SK-N-SH (cell line): Measurements from ENCODE around the gene PLET1. TPM values are rescaled to one million over a fixed set of nuclear protein-coding genes. Genes with fewer than 3 reads are reported as not detected.

Source experiments
- CTCF ChIA-PET: fragments of 300-600, 350-600 bp; formaldehyde crosslinking; extraction: SDS; loops from one replicate; lab custom pipeline; 2021; lab: Yijun Ruan, JAX
- POLR2A ChIA-PET: fragments of 350-600 bp; sonication (Branson Sonifier 250); formaldehyde crosslinking; extraction: SDS; loops from one replicate; lab custom pipeline; 2020; ENCODE audit warnings: antibody characterized with exemption, inconsistent platforms; lab: Yijun Ruan, JAX
- DNase-seq: peaks from one replicate; pipeline ENCODE4 v3.0.0; 2012
- H2AFZ ChIP-seq: fragments of 200-600 bp; sonication (generic); 2 replicates; pipeline ENCODE4 v1.8.1; 2016; ENCODE audit warnings: antibody characterized with exemption, mild to moderate bottlenecking, low read depth
- H3F3A ChIP-seq: fragments of 200-600 bp; sonication (generic); replicated peaks from 2 replicates; pipeline ENCODE3; 2016; ENCODE audit warnings: antibody characterized with exemption, mild to moderate bottlenecking; ENCODE audit not compliant: insufficient read depth
- H3K27ac ChIP-seq, 2 experiments: fragments of 200-500 bp in 1 of 2; fragments of 200-600 bp in 1 of 2; sonication (Bioruptor generic) in 1 of 2; sonication (generic), shearing (Covaris generic) in 1 of 2; 2 replicates each; pipeline versions ENCODE4 v1.5.1 to v1.6.1; 2014 to 2016; ENCODE audit warnings: low read depth in 2 of 2, inconsistent platforms in 1 of 2, low read length in 1 of 2, mild to moderate bottlenecking in 1 of 2, mixed read lengths in 1 of 2
- H3K27me3 ChIP-seq: fragments of 200-600 bp; sonication (generic), shearing (Covaris generic); 2 replicates; pipeline ENCODE4 v1.6.1; 2016; ENCODE audit warnings: mixed run types; ENCODE audit not compliant: insufficient read depth
- H3K36me3 ChIP-seq, 2 experiments: fragments of 200-500 bp in 1 of 2; fragments of 200-600 bp in 1 of 2; sonication (Bioruptor generic) in 1 of 2; sonication (generic) in 1 of 2; replicated peaks in 1 of 2; 2 replicates each; pipeline versions ENCODE3 to v1.5.1; 2014 to 2016; ENCODE audit warnings: low read length in 1 of 2, mild to moderate bottlenecking in 1 of 2; ENCODE audit not compliant: insufficient read depth in 2 of 2, control insufficient read depth in 1 of 2
- H3K4me1 ChIP-seq, 2 experiments: fragments of 200-500 bp in 1 of 2; fragments of 200-600 bp in 1 of 2; sonication (Bioruptor generic) in 1 of 2; sonication (generic), shearing (Covaris generic) in 1 of 2; 2 replicates each; pipeline versions ENCODE4 v1.5.1 to v1.6.1; 2014 to 2016; ENCODE audit warnings: low read depth in 1 of 2, low read length in 1 of 2, mixed run types in 1 of 2; ENCODE audit not compliant: insufficient read depth in 2 of 2, control insufficient read depth in 1 of 2
- H3K4me2 ChIP-seq: fragments of 200-600 bp; sonication (generic), shearing (Covaris generic); 2 replicates; pipeline ENCODE4 v1.6.1; 2017; ENCODE audit warnings: mixed run types
- H3K4me3 ChIP-seq, 2 experiments: fragments of 200-500 bp in 1 of 2; fragments of 200-600 bp in 1 of 2; sonication (Bioruptor generic) in 1 of 2; sonication (generic), shearing (Covaris generic) in 1 of 2; 2 replicates each; pipeline versions ENCODE4 v1.5.1 to v1.8.1; 2014 to 2016; ENCODE audit warnings: low read depth in 2 of 2, inconsistent platforms in 1 of 2, low read length in 1 of 2, mild to moderate bottlenecking in 1 of 2, mixed read lengths in 1 of 2, moderate library complexity in 1 of 2
- H3K79me2 ChIP-seq: fragments of 200-600 bp; sonication (generic); 2 replicates; pipeline ENCODE4 v1.8.1; 2017; ENCODE audit warnings: mild to moderate bottlenecking; ENCODE audit not compliant: insufficient read depth
- H3K9ac ChIP-seq: fragments of 200-600 bp; sonication (generic); 2 replicates; pipeline ENCODE4 v1.6.1; 2017; ENCODE audit warnings: mixed run types
- H3K9me2 ChIP-seq: fragments of 200-600 bp; sonication (generic); 2 replicates; pipeline ENCODE4 v1.6.1; 2017; ENCODE audit warnings: mixed run types
- H3K9me3 ChIP-seq: fragments of 200-600 bp; sonication (generic); 2 replicates; pipeline ENCODE4 v1.6.1; 2017; ENCODE audit warnings: mixed run types, mild to moderate bottlenecking, moderate library complexity
- H4K20me1 ChIP-seq: fragments of 200-600 bp; sonication (generic); 2 replicates; pipeline ENCODE4 v1.6.1; 2017; ENCODE audit warnings: mild to moderate bottlenecking, mixed run types; ENCODE audit not compliant: insufficient read depth
- EP300 ChIP-seq, 2 experiments: IDR thresholded peaks; 2 replicates each; pipeline versions ENCODE4 v1.4.0 to v1.6.1; 2012; ENCODE audit warnings: borderline replicate concordance in 1 of 2, low read depth in 1 of 2, low read length in 1 of 2
- FOXJ3 ChIP-seq: sonication (generic); formaldehyde crosslinking; IDR thresholded peaks from 2 replicates; pipeline ENCODE4 v1.5.1; 2020; ENCODE audit warnings: mild to moderate bottlenecking, missing genetic modification reagents
- GATA2 ChIP-seq: sonication (generic); formaldehyde crosslinking; IDR thresholded peaks from 2 replicates; pipeline ENCODE4 v1.5.0; 2020; ENCODE audit warnings: mild to moderate bottlenecking, missing genetic modification reagents
- IRF3 ChIP-seq: fragments of 150-350 bp; IDR thresholded peaks from 2 replicates; pipeline ENCODE4 v1.6.1; 2016; ENCODE audit warnings: mild to moderate bottlenecking, low read depth, low read length
- MAX ChIP-seq: IDR thresholded peaks from 2 replicates; pipeline ENCODE4 v1.4.0; 2012; ENCODE audit warnings: low read depth
- MEF2A ChIP-seq: IDR thresholded peaks from 2 replicates; pipeline ENCODE4 v1.4.0; 2012; ENCODE audit warnings: low read depth, borderline replicate concordance
- NFIC ChIP-seq: IDR thresholded peaks from 2 replicates; pipeline ENCODE4 v1.4.0; 2012; ENCODE audit warnings: borderline replicate concordance
- NRF1 ChIP-seq: IDR thresholded peaks from 2 replicates; pipeline ENCODE4 v1.6.1; 2012; ENCODE audit warnings: low read depth, mild to moderate bottlenecking, low read length
- RAD21 ChIP-seq: IDR thresholded peaks from 2 replicates; pipeline ENCODE4 v1.6.1; 2012; ENCODE audit warnings: mild to moderate bottlenecking, low read length
- RCOR1 ChIP-seq: fragments of 150-350 bp; IDR thresholded peaks from 2 replicates; pipeline ENCODE4 v1.6.1; 2017; ENCODE audit warnings: antibody characterized with exemption, low read length
- RFX5 ChIP-seq: IDR thresholded peaks from 2 replicates; pipeline ENCODE4 v1.6.1; 2012; ENCODE audit warnings: mild to moderate bottlenecking, improper control_type of control experiment, low read length
- SIN3A ChIP-seq: IDR thresholded peaks from 2 replicates; pipeline ENCODE4 v1.6.1; 2012; ENCODE audit warnings: low read depth, mild to moderate bottlenecking, low read length, moderate library complexity, borderline replicate concordance
- SMC3 ChIP-seq: IDR thresholded peaks from 2 replicates; pipeline ENCODE4 v1.6.1; 2012; ENCODE audit warnings: low read depth, low read length, improper control_type of control experiment
- TAF1 ChIP-seq: IDR thresholded peaks from 2 replicates; pipeline ENCODE4 v1.6.1; 2012; ENCODE audit warnings: low read depth, mild to moderate bottlenecking, low read length, moderate library complexity, borderline replicate concordance
- TCF12 ChIP-seq: IDR thresholded peaks from 2 replicates; pipeline ENCODE4 v1.4.0; 2012
- TEAD4 ChIP-seq: IDR thresholded peaks from 2 replicates; pipeline ENCODE4 v1.4.0; 2012; ENCODE audit warnings: mild to moderate bottlenecking, borderline replicate concordance; ENCODE audit not compliant: insufficient read depth
- ZBTB33 ChIP-seq: IDR thresholded peaks from 2 replicates; pipeline ENCODE4 v1.4.0; 2012; ENCODE audit warnings: low read depth, borderline replicate concordance
- WGBS: methylation state at CpG from one replicate; pipeline ENCODE4 v1.1.6; 2017; ENCODE audit warnings: low lambda C conversion rate; 5-methylcytosine and 5-hydroxymethylcytosine counted together
- polyA plus RNA-seq, 3 experiments: library from polyadenylated mRNA; depleted of rRNA; stranded (reverse); fragments of >200 nt; gene quantifications; 2 replicates each; pipeline ENCODE4 v1.2.3, GENCODE V29; 2012

Gene PLET1
- polyA plus RNA-seq, 1 of the 3 experiments (the other 2 are of a cell fraction) = not detected

GRCh38 chr11:112266410-112266778 lies 5.7 kb upstream of the PLET1 start:
- 75% methylated on average over 3 of the region's 3 CpGs for WGBS
- Histone ChIP-seq H3K4me1 (peaks cover 0 to 21% of the 10 kb centered on the region in 2 experiments; a peak in 2 of 4 replicates), H3K79me2 (no peaks in the 10 kb centered on the region), H3K4me2 (no peak overlapping the region), H3K27ac (peak overlapping the region in 1 of 2 experiments; percentile 92; a peak in 2 of 4 replicates), H3K27me3 (no peaks in the 10 kb centered on the region), H3K9me2 (no peaks in the 10 kb centered on the region), H4K20me1 (no peaks in the 10 kb centered on the region), H3K9me3 (no peaks in the 10 kb centered on the region), H3K4me3 (no peak overlapping the region), H3F3A (no peaks in the 10 kb centered on the region), H2AFZ (no peak overlapping the region), H3K9ac (no peak overlapping the region), H3K36me3 (no peaks in the 10 kb centered on the region)
- ChIA-PET POLR2A (interaction anchor here (1.4 kb wide), 1 partner anchor 40 kb away, joined by 6 read pairs; the partner anchor contains the start of gene PTS), CTCF (interaction anchor here (1.4 to 29.6 kb wide), 3 partner anchors 14 to 45 kb away, joined by 3 to 620 read pairs (median 15); partner anchors contain the start of gene PTS)
- peak; percentile 37 for DNase-seq
- no peak for TF ChIP-seq IRF3
- TF ChIP-seq RCOR1 = no peak
- TF ChIP-seq MAX = no peak
- TF ChIP-seq SIN3A = no peak
- no peak for TF ChIP-seq TCF12
- no peak for TF ChIP-seq TEAD4
- no peak for TF ChIP-seq NFIC
- TF ChIP-seq EP300 (IDR thresholded peaks at IDR 0.05; ENCODE audit: borderline replicate concordance in 1 of 2, low read depth in 1 of 2, low read length in 1 of 2) = no peak
- no peak for TF ChIP-seq ZBTB33
- no peak for TF ChIP-seq MEF2A
- no peak for TF ChIP-seq FOXJ3 (CRISPR knock-in tag)
- TF ChIP-seq RFX5 = no peak
- no peak for TF ChIP-seq RAD21
- no peak for TF ChIP-seq TAF1
- no peak for TF ChIP-seq NRF1
- TF ChIP-seq GATA2 = no peak
- no peak for TF ChIP-seq SMC3
